ENCODE data around the gene RSAD2. TPM values are rescaled to one million over a fixed set of nuclear protein-coding genes. Genes with fewer than 3 reads are reported as not detected.

RSAD2 gene
- total RNA-seq, 2 experiments from 2014 or later, result 72.4 to 74.5 TPM

DNA sequence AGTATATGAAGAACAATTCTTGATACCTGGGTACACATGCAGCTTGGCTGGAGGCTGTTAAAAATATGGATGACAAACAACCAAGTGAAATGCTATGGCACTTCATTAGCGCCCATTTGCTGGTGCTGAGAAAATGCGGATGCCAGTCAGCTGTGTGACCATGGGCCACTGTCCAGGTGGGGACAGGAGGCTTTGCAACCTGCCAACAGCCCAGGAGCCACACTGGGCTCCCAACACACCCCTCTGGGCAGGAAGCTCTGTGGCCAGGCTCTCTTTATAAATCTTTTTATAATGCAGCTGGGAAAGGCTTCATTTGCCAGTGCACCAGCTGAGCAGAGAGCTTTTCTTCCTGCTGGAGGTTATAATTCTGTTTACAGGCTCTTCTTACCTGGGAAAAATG is 59.6 kb downstream of the RSAD2 start:
- Mint-ChIP-seq H3K9me3 (ENCODE audit: insufficient read depth) (no peaks in the 10 kb centered on the region), H3K4me3 (no peak overlapping the region), H3K36me3 (ENCODE audit: low read depth) (peaks cover 44% of the 10 kb centered on the region), H3K27me3 (ENCODE audit: low read depth) (no peaks in the 10 kb centered on the region), H3K27ac (no peak overlapping the region), H3K4me1 (ENCODE audit: low read depth) (peaks cover 57% of the 10 kb centered on the region)
- ChIA-PET CTCF (interaction anchor here (1.3 kb wide), 1 partner anchor 9 kb away, joined by 3 read pairs; no protein-coding TSS in a partner anchor), POLR2A (no interaction called here)
- ATAC-seq, result no peak
- no peak for DNase-seq

DNA sequence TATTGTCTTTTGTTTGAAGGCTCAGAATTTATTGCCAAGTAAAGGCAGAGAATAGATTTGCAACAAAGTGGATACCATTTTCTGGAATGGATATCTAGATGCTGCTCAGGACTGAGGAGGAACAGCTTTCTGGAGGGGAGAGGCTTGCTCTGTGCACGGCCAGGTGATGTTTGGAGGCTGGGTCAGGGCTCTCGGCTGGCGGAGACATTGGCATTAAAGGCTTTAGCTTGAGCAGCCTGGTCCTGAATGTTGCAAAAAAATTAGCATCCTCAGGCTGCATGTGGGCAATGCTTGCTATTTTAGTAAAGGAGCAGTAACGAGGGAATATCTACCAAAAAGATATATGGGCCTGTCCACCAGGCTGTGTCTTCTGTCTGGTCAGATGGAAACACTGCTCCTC is 60.0 kb downstream of the RSAD2 start:
- ChIA-PET CTCF (no interaction called here), POLR2A (no interaction called here)
- no peak overlapping the region for H3K4me3 Mint-ChIP-seq
- H3K27ac Mint-ChIP-seq, result no peak overlapping the region
- no peak for ATAC-seq
- H3K36me3 Mint-ChIP-seq (ENCODE audit: low read depth), result peaks cover 43% of the 10 kb centered on the region
- no peak for DNase-seq
- peaks cover 57% of the 10 kb centered on the region for H3K4me1 Mint-ChIP-seq (ENCODE audit: low read depth)
- H3K27me3 Mint-ChIP-seq (ENCODE audit: low read depth), result no peaks in the 10 kb centered on the region
- H3K9me3 Mint-ChIP-seq (ENCODE audit: insufficient read depth), result no peaks in the 10 kb centered on the region

DNA sequence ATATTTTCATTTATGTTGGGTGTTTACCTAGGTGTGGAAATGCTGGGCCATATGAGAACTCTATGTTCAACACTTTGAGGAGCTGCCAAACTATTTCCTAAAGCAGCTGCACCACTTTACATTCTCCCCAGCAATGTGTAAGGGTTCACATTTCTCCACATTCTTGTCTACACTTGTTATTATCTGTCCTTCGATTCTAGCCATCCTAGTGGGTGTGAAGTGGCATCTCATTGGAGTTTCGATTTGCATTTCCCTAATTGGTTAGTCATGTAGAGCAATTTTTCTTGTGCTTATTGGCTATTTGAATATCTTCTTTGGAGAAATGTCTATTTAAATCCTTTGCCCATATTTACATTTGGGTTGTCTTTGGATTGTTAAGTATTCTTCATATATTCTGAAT is 61.5 kb downstream of the RSAD2 start:
- peaks cover 48% of the 10 kb centered on the region for H3K36me3 Mint-ChIP-seq (ENCODE audit: low read depth)
- POLR2A ChIA-PET, result no interaction called here
- no peak for DNase-seq
- CTCF ChIA-PET, result interaction anchor here (1.5 kb wide), 1 partner anchor 45 kb away, joined by 4 read pairs; no protein-coding TSS in a partner anchor
- peaks cover 54% of the 10 kb centered on the region for H3K4me1 Mint-ChIP-seq (ENCODE audit: low read depth)
- H3K27ac Mint-ChIP-seq, result no peak overlapping the region
- no peaks in the 10 kb centered on the region for H3K27me3 Mint-ChIP-seq (ENCODE audit: low read depth)
- no peak overlapping the region for H3K4me3 Mint-ChIP-seq
- ATAC-seq, result no peak
- no peaks in the 10 kb centered on the region for H3K9me3 Mint-ChIP-seq (ENCODE audit: insufficient read depth)

DNA sequence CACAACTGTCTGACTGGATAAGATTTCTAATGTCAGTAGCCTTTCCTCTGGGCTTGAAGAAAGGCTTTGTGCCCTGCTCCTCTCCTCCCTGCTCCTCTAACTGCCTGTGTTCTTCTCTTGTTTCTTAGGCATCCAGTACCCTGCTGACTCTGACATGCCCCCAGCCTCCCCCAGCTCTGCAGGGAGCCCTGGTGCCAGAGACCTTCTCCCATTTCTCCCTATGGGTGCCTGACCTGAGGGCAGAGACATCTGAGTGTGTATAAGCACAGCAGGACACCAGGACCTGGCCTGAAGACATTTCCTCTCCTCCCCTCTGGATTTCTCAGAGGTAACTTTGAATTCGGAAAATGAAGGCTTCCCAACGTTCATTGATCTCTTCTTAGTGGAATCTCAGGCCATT is 63.2 kb downstream of the RSAD2 start:
- H3K4me1 Mint-ChIP-seq (ENCODE audit: low read depth), result peaks cover 56% of the 10 kb centered on the region
- ChIA-PET POLR2A (no interaction called here), CTCF (interaction anchor here (0.5 to 1.5 kb wide), 2 partner anchors 46 to 1266 kb away, joined by 3 to 4 read pairs; no protein-coding TSS in a partner anchor)
- no peak overlapping the region for H3K4me3 Mint-ChIP-seq
- no peak overlapping the region for H3K27ac Mint-ChIP-seq
- DNase-seq, result no peak
- H3K36me3 Mint-ChIP-seq (ENCODE audit: low read depth), result peaks cover 51% of the 10 kb centered on the region
- H3K27me3 Mint-ChIP-seq (ENCODE audit: low read depth), result no peaks in the 10 kb centered on the region
- no peak for ATAC-seq
- H3K9me3 Mint-ChIP-seq (ENCODE audit: insufficient read depth), result no peaks in the 10 kb centered on the region

DNA sequence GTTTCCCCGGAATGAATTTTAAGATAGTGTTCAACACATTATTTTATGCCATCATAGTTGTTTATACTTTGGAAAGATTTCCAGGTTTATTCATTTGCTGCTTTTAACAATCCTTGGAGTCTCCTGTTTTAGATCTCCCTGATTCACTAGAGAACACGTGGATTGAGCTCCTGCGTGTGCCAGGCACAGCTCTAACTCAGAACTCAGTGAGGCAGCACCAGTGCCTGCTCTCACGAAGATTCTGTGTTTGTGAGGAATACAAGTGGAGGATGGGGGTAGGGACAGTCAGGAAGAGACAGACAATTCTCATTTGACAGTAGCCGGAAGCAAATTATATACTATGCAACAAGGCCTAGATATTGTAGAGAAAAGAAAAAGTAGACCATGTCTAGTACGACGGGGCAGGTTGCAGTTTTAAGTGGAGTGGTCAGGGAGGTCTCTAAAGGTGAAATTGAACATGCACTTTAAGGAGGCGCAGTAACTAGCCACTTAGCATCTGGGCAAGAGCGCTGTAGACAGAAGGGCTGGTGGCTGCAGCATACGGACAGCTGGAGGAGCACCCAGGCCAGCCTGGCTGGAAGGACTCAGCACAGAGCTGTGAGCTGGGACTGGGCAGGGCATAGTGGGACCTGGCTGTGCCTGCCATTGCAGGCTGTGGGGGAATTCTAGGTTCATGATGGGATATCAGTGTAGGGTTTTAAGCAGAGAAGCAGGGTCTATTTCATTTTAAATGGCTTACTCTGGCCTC is 63.9 kb downstream of the RSAD2 start:
- no peaks in the 10 kb centered on the region for H3K27me3 Mint-ChIP-seq (ENCODE audit: low read depth)
- CTCF ChIA-PET, result interaction anchor here (0.5 kb wide), 1 partner anchor 1267 kb away, joined by 3 read pairs; no protein-coding TSS in a partner anchor
- no peak for DNase-seq
- POLR2A ChIA-PET, result no interaction called here
- ATAC-seq, result no peak
- no peak overlapping the region for H3K27ac Mint-ChIP-seq
- H3K36me3 Mint-ChIP-seq (ENCODE audit: low read depth), result peaks cover 50% of the 10 kb centered on the region
- peaks cover 50% of the 10 kb centered on the region for H3K4me1 Mint-ChIP-seq (ENCODE audit: low read depth)
- H3K4me3 Mint-ChIP-seq, result no peak overlapping the region
- H3K9me3 Mint-ChIP-seq (ENCODE audit: insufficient read depth), result no peaks in the 10 kb centered on the region

GRCh38 chr2:6942848-6943247 is 65.3 kb downstream of the RSAD2 start:
- Mint-ChIP-seq H3K9me3 (ENCODE audit: insufficient read depth) (no peaks in the 10 kb centered on the region), H3K36me3 (ENCODE audit: low read depth) (peaks cover 49% of the 10 kb centered on the region), H3K27me3 (ENCODE audit: low read depth) (no peaks in the 10 kb centered on the region), H3K27ac (no peak overlapping the region), H3K4me3 (no peak overlapping the region), H3K4me1 (ENCODE audit: low read depth) (peaks cover 37% of the 10 kb centered on the region)
- no peak for ATAC-seq
- DNase-seq, result no peak
- POLR2A ChIA-PET, result no interaction called here
- CTCF ChIA-PET, result no interaction called here

DNA sequence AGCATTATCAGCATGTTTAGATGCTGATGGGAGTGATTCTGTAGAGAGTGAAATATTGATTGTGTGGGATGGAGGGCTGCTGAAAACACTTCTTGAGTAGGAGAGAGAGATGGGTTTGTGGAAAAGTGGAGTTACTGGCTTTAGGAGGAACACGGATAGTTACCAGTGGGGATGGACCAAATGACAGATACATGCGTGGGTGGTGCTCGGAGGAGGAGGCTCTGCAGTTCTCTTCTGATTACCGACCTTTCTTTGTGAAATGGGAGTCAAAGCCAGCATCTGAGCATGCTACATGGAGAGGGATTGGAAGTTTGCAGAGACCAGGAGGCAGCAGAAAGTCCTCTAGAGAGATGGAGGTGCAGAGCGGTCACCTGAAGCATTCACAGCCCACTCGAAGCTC is 65.9 kb downstream of the RSAD2 start:
- Mint-ChIP-seq H3K4me3 (no peak overlapping the region), H3K36me3 (ENCODE audit: low read depth) (peaks cover 55% of the 10 kb centered on the region), H3K27me3 (ENCODE audit: low read depth) (no peaks in the 10 kb centered on the region), H3K9me3 (ENCODE audit: insufficient read depth) (no peaks in the 10 kb centered on the region), H3K4me1 (ENCODE audit: low read depth) (peaks cover 39% of the 10 kb centered on the region), H3K27ac (peak overlapping the region; percentile 21)
- CTCF ChIA-PET, result no interaction called here
- POLR2A ChIA-PET, result no interaction called here
- ATAC-seq, result no peak
- DNase-seq, result no peak

DNA sequence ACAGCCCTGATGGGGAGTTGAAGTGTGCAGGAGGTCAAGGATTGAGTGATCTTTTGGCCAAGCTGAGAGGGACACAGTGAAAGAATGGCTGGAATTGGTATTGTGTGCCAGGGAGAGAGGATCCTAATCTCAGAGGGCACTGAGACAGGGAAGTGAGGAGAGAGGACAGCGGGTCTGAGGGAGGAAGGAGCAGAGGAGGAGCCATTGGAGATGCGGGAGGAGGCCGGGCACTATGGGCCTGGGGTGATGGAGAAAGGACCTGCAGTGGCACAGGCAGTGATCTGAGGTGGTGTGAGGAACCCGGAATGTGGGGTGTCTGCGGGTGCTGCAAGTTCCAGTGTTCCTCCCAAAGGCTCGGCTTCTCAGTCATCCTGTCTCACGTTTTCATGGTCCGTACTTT is 66.4 kb downstream of the RSAD2 start:
- H3K4me3 Mint-ChIP-seq, result no peak overlapping the region
- no peaks in the 10 kb centered on the region for H3K9me3 Mint-ChIP-seq (ENCODE audit: insufficient read depth)
- peak overlapping the region; percentile 30 for H3K27ac Mint-ChIP-seq
- no peak for ATAC-seq
- no peaks in the 10 kb centered on the region for H3K27me3 Mint-ChIP-seq (ENCODE audit: low read depth)
- ChIA-PET POLR2A (no interaction called here), CTCF (no interaction called here)
- peaks cover 39% of the 10 kb centered on the region for H3K4me1 Mint-ChIP-seq (ENCODE audit: low read depth)
- no peak for DNase-seq
- peaks cover 58% of the 10 kb centered on the region for H3K36me3 Mint-ChIP-seq (ENCODE audit: low read depth)

- Mint-ChIP-seq H3K4me1 (ENCODE audit: low read depth) (peaks cover 37% of the 10 kb centered on the region), H3K27me3 (ENCODE audit: low read depth) (no peaks in the 10 kb centered on the region), H3K4me3 (no peak overlapping the region), H3K9me3 (ENCODE audit: insufficient read depth) (no peaks in the 10 kb centered on the region), H3K36me3 (ENCODE audit: low read depth) (peaks cover 59% of the 10 kb centered on the region), H3K27ac (no peak overlapping the region)
- no peak for DNase-seq
- ChIA-PET POLR2A (no interaction called here), CTCF (interaction anchor here (1.0 kb wide), 1 partner anchor 12 kb away, joined by 3 read pairs; no protein-coding TSS in a partner anchor)
- no peak for ATAC-seq
Measured at GRCh38 chr2:6944555-6944954, 67.0 kb downstream of the RSAD2 start.

- no peak overlapping the region for H3K4me3 Mint-ChIP-seq
- ChIA-PET POLR2A (no interaction called here), CTCF (interaction anchor here (1.0 to 1.8 kb wide), 2 partner anchors 9 to 12 kb away, joined by 3 read pairs; no protein-coding TSS in a partner anchor)
- ATAC-seq (no peak), DNase-seq (no peak)
- H3K9me3 Mint-ChIP-seq (ENCODE audit: insufficient read depth), result no peaks in the 10 kb centered on the region
- no peaks in the 10 kb centered on the region for H3K27me3 Mint-ChIP-seq (ENCODE audit: low read depth)
- peak overlapping the region; percentile 53 for H3K27ac Mint-ChIP-seq
- peaks cover 37% of the 10 kb centered on the region for H3K4me1 Mint-ChIP-seq (ENCODE audit: low read depth)
- peaks cover 63% of the 10 kb centered on the region for H3K36me3 Mint-ChIP-seq (ENCODE audit: low read depth)
Measured at GRCh38 chr2:6945087-6945813, 67.7 kb downstream of the RSAD2 start.

GRCh38 chr2:6945821-6946220 is 68.2 kb downstream of the RSAD2 start:
- Mint-ChIP-seq H3K4me3 (no peak overlapping the region), H3K27ac (peak overlapping the region; percentile 53)
- POLR2A ChIA-PET, result no interaction called here

DNA sequence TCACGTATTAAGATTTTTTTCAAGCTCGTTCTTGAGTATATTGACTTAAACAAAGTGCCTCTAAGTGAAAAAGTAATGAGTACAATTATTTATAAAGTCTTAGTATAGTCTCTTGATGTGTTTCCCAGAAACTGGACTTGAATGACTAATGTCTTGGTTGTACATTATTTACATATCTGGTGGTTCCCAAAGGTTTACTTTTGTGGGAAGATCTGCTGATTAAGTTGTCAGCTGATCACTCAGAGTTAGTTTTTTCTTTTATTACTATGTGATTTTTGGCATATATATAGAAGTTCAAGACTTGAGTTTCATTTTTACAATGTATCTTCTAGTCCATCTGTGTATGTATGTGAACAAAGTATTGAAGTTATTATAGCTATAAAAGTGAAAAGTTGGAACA is 69.1 kb downstream of the RSAD2 start:
- H3K27ac Mint-ChIP-seq, result no peak overlapping the region
- peaks cover 55% of the 10 kb centered on the region for H3K36me3 Mint-ChIP-seq (ENCODE audit: low read depth)
- DNase-seq, result no peak
- H3K4me3 Mint-ChIP-seq, result no peak overlapping the region
- POLR2A ChIA-PET, result no interaction called here
- no peaks in the 10 kb centered on the region for H3K9me3 Mint-ChIP-seq (ENCODE audit: insufficient read depth)
- peaks cover 39% of the 10 kb centered on the region for H3K4me1 Mint-ChIP-seq (ENCODE audit: low read depth)
- CTCF ChIA-PET, result interaction anchor here (0.7 to 1.8 kb wide), 3 partner anchors 10 to 32 kb away, joined by 3 read pairs; no protein-coding TSS in a partner anchor
- no peaks in the 10 kb centered on the region for H3K27me3 Mint-ChIP-seq (ENCODE audit: low read depth)
- ATAC-seq, result no peak

More at GRCh38 chr2:6945821-6946220, 68.2 kb downstream of the RSAD2 start:
- no peaks in the 10 kb centered on the region for H3K9me3 Mint-ChIP-seq (ENCODE audit: insufficient read depth)
- DNase-seq, result no peak
- CTCF ChIA-PET, result interaction anchor here (1.0 to 1.8 kb wide), 2 partner anchors 9 to 13 kb away, joined by 3 read pairs; no protein-coding TSS in a partner anchor
- ATAC-seq, result no peak
- H3K4me1 Mint-ChIP-seq (ENCODE audit: low read depth), result peaks cover 39% of the 10 kb centered on the region
- peaks cover 64% of the 10 kb centered on the region for H3K36me3 Mint-ChIP-seq (ENCODE audit: low read depth)
- no peaks in the 10 kb centered on the region for H3K27me3 Mint-ChIP-seq (ENCODE audit: low read depth)

Measured in activated CD8-positive, alpha-beta T cell treated with anti-CD3 and anti-CD28 coated beads, Interleukin-2, amount 10 ng/mL, durations not matched to agents 7 days and 5 days (primary cell).